HepG2 (cell line): ENCODE results near the gene GUCA2B. TPM values are rescaled to one million over a fixed set of nuclear protein-coding genes. Genes with fewer than 3 reads are reported as not detected.
A peak's percentile ranks its signal among the peaks of the same experiment; 100 is the strongest.

ENCODE experiments used
- CENPX ChIP-seq: sonication (generic); formaldehyde crosslinking; IDR thresholded peaks from 2 replicates; pipeline ENCODE4 v1.9.0; 2021; ENCODE audit warnings: mild to moderate bottlenecking, missing genetic modification reagents, moderate library complexity
- KLF16 ChIP-seq, 2 experiments: sonication (generic) in 1 of 2; formaldehyde crosslinking in 1 of 2; IDR thresholded peaks; 2 replicates each; pipeline versions ENCODE4 v1.6.1 to v1.8.0; 2016 to 2023; ENCODE audit warnings: missing genetic modification reagents in 2 of 2, missing compliant biosample characterization in 1 of 2
- MLLT10 ChIP-seq: sonication (generic); formaldehyde crosslinking; IDR thresholded peaks from 2 replicates; pipeline ENCODE4 v1.4.0; 2020; ENCODE audit warnings: missing genetic modification reagents
- SMC3 ChIP-seq: IDR thresholded peaks from 2 replicates; pipeline ENCODE4 v1.6.1; 2011; ENCODE audit warnings: low read length, improper control_type of control experiment
- SNAPC2 ChIP-seq: sonication (generic); formaldehyde crosslinking; IDR thresholded peaks from 2 replicates; pipeline ENCODE4 v1.8.1; 2022; ENCODE audit warnings: mild to moderate bottlenecking, missing genetic modification reagents
- TBL1XR1 ChIP-seq: fragments of 150-350 bp; IDR thresholded peaks from 2 replicates; pipeline ENCODE4 v1.6.1; 2014; ENCODE audit warnings: borderline replicate concordance, low read length; ENCODE audit not compliant: partially characterized antibody
- polyA plus RNA-seq, 8 experiments: library from polyadenylated mRNA; depleted of rRNA in 3 of 8; stranded (reverse) in 7 of 8; unstranded in 1 of 8; fragments of >200 nt; fragmentation: Illumina TruSeq in 4 of 8; extraction: Trizol in 4 of 8; gene quantifications; 2 replicates each; pipeline versions ENCODE4 v1.2.1 to v1.2.3, GENCODE V29; 2011 to 2016; ENCODE audit warnings: low read depth in 4 of 8, missing spikeins in 1 of 8, mixed read lengths in 1 of 8; ENCODE audit not compliant: insufficient read depth in 1 of 8
- total RNA-seq, 5 experiments: library from RNA; depleted of rRNA; stranded (reverse); fragments of >200 nt; fragmentation: Illumina TruSeq; extraction: Trizol; gene quantifications; 2 replicates each; pipeline ENCODE4 v1.2.3, GENCODE V29; 2016; ENCODE audit warnings: low read depth in 1 of 5
- TF ChIP-seq, protein P1 (sequence below): sonication (generic); formaldehyde crosslinking; IDR thresholded peaks from 2 replicates; pipeline ENCODE4 v1.9.0; 2021; ENCODE audit warnings: mild to moderate bottlenecking, missing genetic modification reagents
- TF ChIP-seq, protein P2 (sequence below): sonication (generic); formaldehyde crosslinking; IDR thresholded peaks from 2 replicates; pipeline ENCODE4 v1.4.0; 2020; ENCODE audit warnings: missing genetic modification reagents
- TF ChIP-seq, protein P3 (sequence below): sonication (generic); formaldehyde crosslinking; IDR thresholded peaks from 2 replicates; pipeline ENCODE4 v1.4.0; 2020; ENCODE audit warnings: missing genetic modification reagents

The GUCA2B gene
- total and polyA plus RNA-seq, 2 of the 13 experiments (the other 11 are each of a cell fraction or from before 2014, with no cell fraction given) = not detected

DNA sequence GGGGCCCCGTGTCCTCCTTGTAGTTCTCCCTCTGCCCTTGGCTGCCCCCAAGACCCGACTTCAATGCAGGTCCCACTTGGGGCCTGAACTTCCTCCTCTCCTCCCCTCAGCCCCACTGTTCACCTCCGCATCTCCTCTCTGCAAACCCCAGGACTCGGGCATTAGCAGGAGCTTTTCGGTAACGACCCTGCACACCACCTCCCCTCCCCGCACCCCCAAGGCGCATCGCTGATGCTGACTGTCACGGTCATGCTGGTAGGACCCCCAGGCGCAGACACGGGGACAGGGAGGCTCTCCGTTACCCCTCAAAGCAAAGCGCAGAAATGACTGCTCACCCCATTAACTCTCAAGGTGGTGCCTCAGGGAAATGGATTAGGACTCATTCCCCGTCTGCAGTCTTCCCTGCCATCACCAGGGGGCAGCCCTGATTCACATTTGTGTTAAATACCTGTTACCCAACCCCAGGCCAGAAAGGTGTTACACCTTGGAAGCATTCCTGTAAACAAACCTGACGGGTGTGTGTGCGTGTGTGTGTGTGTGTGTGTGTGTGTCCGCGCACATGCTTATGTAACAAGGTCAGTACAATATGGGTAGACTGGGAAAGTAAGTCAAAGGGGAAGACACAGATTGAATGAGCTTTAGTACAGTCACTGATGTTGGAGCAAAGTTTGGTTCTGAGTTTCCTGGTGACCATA, 6.4 kb upstream of the GUCA2B start (continued):
- no peak for TF ChIP-seq SNAPC2 (CRISPR knock-in tag)
- peak; percentile 28 for TF ChIP-seq TBL1XR1
- no peak for TF ChIP-seq MLLT10 (CRISPR knock-in tag)
- TF ChIP-seq SMC3 = peak; percentile 80
- TF ChIP-seq, protein P1, sequence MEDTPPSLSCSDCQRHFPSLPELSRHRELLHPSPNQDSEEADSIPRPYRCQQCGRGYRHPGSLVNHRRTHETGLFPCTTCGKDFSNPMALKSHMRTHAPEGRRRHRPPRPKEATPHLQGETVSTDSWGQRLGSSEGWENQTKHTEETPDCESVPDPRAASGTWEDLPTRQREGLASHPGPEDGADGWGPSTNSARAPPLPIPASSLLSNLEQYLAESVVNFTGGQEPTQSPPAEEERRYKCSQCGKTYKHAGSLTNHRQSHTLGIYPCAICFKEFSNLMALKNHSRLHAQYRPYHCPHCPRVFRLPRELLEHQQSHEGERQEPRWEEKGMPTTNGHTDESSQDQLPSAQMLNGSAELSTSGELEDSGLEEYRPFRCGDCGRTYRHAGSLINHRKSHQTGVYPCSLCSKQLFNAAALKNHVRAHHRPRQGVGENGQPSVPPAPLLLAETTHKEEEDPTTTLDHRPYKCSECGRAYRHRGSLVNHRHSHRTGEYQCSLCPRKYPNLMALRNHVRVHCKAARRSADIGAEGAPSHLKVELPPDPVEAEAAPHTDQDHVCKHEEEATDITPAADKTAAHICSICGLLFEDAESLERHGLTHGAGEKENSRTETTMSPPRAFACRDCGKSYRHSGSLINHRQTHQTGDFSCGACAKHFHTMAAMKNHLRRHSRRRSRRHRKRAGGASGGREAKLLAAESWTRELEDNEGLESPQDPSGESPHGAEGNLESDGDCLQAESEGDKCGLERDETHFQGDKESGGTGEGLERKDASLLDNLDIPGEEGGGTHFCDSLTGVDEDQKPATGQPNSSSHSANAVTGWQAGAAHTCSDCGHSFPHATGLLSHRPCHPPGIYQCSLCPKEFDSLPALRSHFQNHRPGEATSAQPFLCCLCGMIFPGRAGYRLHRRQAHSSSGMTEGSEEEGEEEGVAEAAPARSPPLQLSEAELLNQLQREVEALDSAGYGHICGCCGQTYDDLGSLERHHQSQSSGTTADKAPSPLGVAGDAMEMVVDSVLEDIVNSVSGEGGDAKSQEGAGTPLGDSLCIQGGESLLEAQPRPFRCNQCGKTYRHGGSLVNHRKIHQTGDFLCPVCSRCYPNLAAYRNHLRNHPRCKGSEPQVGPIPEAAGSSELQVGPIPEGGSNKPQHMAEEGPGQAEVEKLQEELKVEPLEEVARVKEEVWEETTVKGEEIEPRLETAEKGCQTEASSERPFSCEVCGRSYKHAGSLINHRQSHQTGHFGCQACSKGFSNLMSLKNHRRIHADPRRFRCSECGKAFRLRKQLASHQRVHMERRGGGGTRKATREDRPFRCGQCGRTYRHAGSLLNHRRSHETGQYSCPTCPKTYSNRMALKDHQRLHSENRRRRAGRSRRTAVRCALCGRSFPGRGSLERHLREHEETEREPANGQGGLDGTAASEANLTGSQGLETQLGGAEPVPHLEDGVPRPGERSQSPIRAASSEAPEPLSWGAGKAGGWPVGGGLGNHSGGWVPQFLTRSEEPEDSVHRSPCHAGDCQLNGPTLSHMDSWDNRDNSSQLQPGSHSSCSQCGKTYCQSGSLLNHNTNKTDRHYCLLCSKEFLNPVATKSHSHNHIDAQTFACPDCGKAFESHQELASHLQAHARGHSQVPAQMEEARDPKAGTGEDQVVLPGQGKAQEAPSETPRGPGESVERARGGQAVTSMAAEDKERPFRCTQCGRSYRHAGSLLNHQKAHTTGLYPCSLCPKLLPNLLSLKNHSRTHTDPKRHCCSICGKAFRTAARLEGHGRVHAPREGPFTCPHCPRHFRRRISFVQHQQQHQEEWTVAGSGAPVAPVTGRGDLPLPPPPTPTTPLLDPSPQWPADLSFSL (CRISPR knock-in tag) = peak; percentile 87
- 0 out of 4 replicates have a peak, but pooled peaks of 1 of the 2 experiments have one; percentile 25 for TF ChIP-seq KLF16 (CRISPR knock-in tag; IDR thresholded peaks at IDR 0.05)
- TF ChIP-seq CENPX = no peak
- TF ChIP-seq, protein P2, sequence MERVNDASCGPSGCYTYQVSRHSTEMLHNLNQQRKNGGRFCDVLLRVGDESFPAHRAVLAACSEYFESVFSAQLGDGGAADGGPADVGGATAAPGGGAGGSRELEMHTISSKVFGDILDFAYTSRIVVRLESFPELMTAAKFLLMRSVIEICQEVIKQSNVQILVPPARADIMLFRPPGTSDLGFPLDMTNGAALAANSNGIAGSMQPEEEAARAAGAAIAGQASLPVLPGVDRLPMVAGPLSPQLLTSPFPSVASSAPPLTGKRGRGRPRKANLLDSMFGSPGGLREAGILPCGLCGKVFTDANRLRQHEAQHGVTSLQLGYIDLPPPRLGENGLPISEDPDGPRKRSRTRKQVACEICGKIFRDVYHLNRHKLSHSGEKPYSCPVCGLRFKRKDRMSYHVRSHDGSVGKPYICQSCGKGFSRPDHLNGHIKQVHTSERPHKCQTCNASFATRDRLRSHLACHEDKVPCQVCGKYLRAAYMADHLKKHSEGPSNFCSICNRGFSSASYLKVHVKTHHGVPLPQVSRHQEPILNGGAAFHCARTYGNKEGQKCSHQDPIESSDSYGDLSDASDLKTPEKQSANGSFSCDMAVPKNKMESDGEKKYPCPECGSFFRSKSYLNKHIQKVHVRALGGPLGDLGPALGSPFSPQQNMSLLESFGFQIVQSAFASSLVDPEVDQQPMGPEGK (CRISPR knock-in tag) = 0 out of 2 replicates have a peak, but pooled peaks have one; percentile 14
- TF ChIP-seq, protein P3, sequence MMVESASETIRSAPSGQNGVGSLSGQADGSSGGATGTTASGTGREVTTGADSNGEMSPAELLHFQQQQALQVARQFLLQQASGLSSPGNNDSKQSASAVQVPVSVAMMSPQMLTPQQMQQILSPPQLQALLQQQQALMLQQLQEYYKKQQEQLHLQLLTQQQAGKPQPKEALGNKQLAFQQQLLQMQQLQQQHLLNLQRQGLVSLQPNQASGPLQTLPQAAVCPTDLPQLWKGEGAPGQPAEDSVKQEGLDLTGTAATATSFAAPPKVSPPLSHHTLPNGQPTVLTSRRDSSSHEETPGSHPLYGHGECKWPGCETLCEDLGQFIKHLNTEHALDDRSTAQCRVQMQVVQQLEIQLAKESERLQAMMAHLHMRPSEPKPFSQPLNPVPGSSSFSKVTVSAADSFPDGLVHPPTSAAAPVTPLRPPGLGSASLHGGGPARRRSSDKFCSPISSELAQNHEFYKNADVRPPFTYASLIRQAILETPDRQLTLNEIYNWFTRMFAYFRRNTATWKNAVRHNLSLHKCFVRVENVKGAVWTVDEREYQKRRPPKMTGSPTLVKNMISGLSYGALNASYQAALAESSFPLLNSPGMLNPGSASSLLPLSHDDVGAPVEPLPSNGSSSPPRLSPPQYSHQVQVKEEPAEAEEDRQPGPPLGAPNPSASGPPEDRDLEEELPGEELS (CRISPR knock-in tag) = peak; percentile 76
- TF ChIP-seq, all 625 proteins: peak for 48
